ENCODE data around the gene IL1B.
"Not testable (repeated sequence)": the region's sequence is repeated elsewhere in the genome, so short reads cannot be mapped to it uniquely, and the experiment has no call there.

IL1B gene

GRCh38 chr2:112836695-112837117 is at the start of gene IL1B:
Gene IL1B, minus strand, starts transcription at chr2:112836779. Its CDS starts 550 bp downstream, at chr2:112836229.
- peak; percentile 86 for DNase-seq

GRCh38 chr2:112886291-112886690 is 49.7 kb upstream of the IL1B start:
- no peak for DNase-seq

GRCh38 chr2:112885506-112885902 is 48.9 kb upstream of the IL1B start:
- no peak for DNase-seq

- peak; percentile 34 for DNase-seq
Observed at GRCh38 chr2:112884869-112885505, 48.4 kb upstream of the IL1B start.

GRCh38 chr2:112883669-112884068 is 47.1 kb upstream of the IL1B start:
- no peak for DNase-seq

GRCh38 chr2:112881217-112881985 is 44.8 kb upstream of the IL1B start:
- peak; percentile 93 for DNase-seq

- no peak for DNase-seq
Observed at GRCh38 chr2:112880696-112881095, 44.1 kb upstream of the IL1B start.

- peak; percentile 79 for DNase-seq
Observed at GRCh38 chr2:112880091-112880531, 43.5 kb upstream of the IL1B start.

GRCh38 chr2:112879491-112880041 is 43.0 kb upstream of the IL1B start:
- no peak for DNase-seq

- peak; percentile 88 for DNase-seq
Observed at GRCh38 chr2:112877423-112877822, 40.8 kb upstream of the IL1B start.

GRCh38 chr2:112876971-112877361 is 40.4 kb upstream of the IL1B start:
- peak; percentile 48 for DNase-seq

- no peak for DNase-seq
Observed at GRCh38 chr2:112876257-112876970, 39.8 kb upstream of the IL1B start.

GRCh38 chr2:112870841-112871835 is 34.6 kb upstream of the IL1B start:
- DNase-seq, result no peak

GRCh38 chr2:112869258-112869842 is 32.8 kb upstream of the IL1B start:
- peak; percentile 93 for DNase-seq

GRCh38 chr2:112867701-112868631 is 31.4 kb upstream of the IL1B start:
- no peak for DNase-seq

GRCh38 chr2:112866128-112866835 is 29.7 kb upstream of the IL1B start:
- DNase-seq, result no peak

GRCh38 chr2:112864072-112864471 is 27.5 kb upstream of the IL1B start:
- DNase-seq, result no peak

GRCh38 chr2:112859406-112860183 is 23.0 kb upstream of the IL1B start:
- DNase-seq, result not testable (repeated sequence)

- no peak for DNase-seq
Observed at GRCh38 chr2:112850588-112850987, 14.0 kb upstream of the IL1B start.
